OCI-LY7 (cell line): ENCODE measurements around the gene ADAM33. TPM values are rescaled to one million over a fixed set of nuclear protein-coding genes. Genes with fewer than 3 reads are reported as not detected.

Experiments used
- BruUV-seq: library from RNA; stranded (reverse); fragments of 400-500 nt; replicated peaks from 2 replicates; lab custom pipeline; 2021; lab: Mats Ljungman, UMichigan
- CTCF ChIA-PET: fragments of 300-600 bp; sonication (Branson Sonifier 250); formaldehyde crosslinking; loops from one replicate; lab custom pipeline; 2022; ENCODE audit warnings: antibody characterized with exemption; ENCODE audit not compliant: unreplicated experiment; lab: Charles Lee
- POLR2A ChIA-PET: fragments of 300-600 bp; sonication (Branson Sonifier 250); formaldehyde crosslinking; loops from one replicate; lab custom pipeline; 2022; ENCODE audit warnings: antibody characterized with exemption; lab: Charles Lee
- DNase-seq: peaks from one replicate; pipeline ENCODE4 v3.0.0-alpha.2; 2015; ENCODE audit warnings: low spot score
- H2AFZ ChIP-seq: fragments of 200-600 bp; sonication (generic), shearing (Covaris generic); 2 replicates; pipeline ENCODE4 v1.6.1; 2014; ENCODE audit warnings: mild to moderate bottlenecking, antibody characterized with exemption, low read length, moderate library complexity
- H3K27ac ChIP-seq: fragments of 200-600 bp; sonication (generic); 2 replicates; pipeline ENCODE4 v1.5.1; 2014; ENCODE audit warnings: mixed run types, low read depth, mild to moderate bottlenecking, moderate library complexity, low read length, inconsistent platforms; ENCODE audit not compliant: poor library complexity, severe bottlenecking
- H3K36me3 ChIP-seq: fragments of 200-600 bp; sonication (generic); 2 replicates; pipeline ENCODE4 v1.6.1; 2014; ENCODE audit warnings: mild to moderate bottlenecking, antibody characterized with exemption, low read length, moderate library complexity, mixed read lengths; ENCODE audit not compliant: insufficient read depth
- H3K4me1 ChIP-seq: fragments of 200-600 bp; sonication (generic); 2 replicates; pipeline ENCODE4 v1.5.1; 2014; ENCODE audit warnings: mild to moderate bottlenecking, low read length; ENCODE audit not compliant: insufficient read depth, poor library complexity, severe bottlenecking
- H3K4me2 ChIP-seq: fragments of 200-600 bp; sonication (generic); 2 replicates; pipeline ENCODE4 v1.6.1; 2014; ENCODE audit warnings: mild to moderate bottlenecking, low read length
- H3K4me3 ChIP-seq: fragments of 200-600 bp; sonication (generic); 2 replicates; pipeline ENCODE4 v1.5.1; 2014; ENCODE audit warnings: mild to moderate bottlenecking, low read depth, low read length; ENCODE audit not compliant: poor library complexity, severe bottlenecking
- H3K79me2 ChIP-seq: fragments of 200-600 bp; sonication (generic); 2 replicates; pipeline ENCODE4 v1.6.1; 2016; ENCODE audit warnings: low read depth, mild to moderate bottlenecking, low read length, moderate library complexity, mixed read lengths; ENCODE audit not compliant: insufficient read depth
- H3K9me2 ChIP-seq: fragments of 200-600 bp; sonication (generic); 2 replicates; pipeline ENCODE4 v1.6.1; 2016; ENCODE audit warnings: mild to moderate bottlenecking, low read length, mixed read lengths; ENCODE audit not compliant: insufficient read depth
- H3K9me3 ChIP-seq: fragments of 200-600 bp; sonication (generic); 2 replicates; pipeline ENCODE4 v1.6.1; 2014; ENCODE audit warnings: mild to moderate bottlenecking, mixed run types, low read length, mixed read lengths
- H4K20me1 ChIP-seq: fragments of 200-600 bp; sonication (generic); 2 replicates; pipeline ENCODE4 v1.6.1; 2014; ENCODE audit warnings: mild to moderate bottlenecking, antibody characterized with exemption, low read length, moderate library complexity, mixed read lengths; ENCODE audit not compliant: insufficient read depth
- CTCF ChIP-seq: fragments of 200-600 bp; sonication (generic); conservative IDR thresholded peaks from 2 replicates; pipeline ENCODE4 v1.5.1; 2014; ENCODE audit warnings: mild to moderate bottlenecking, antibody characterized with exemption, low read length, moderate library complexity, mixed read lengths
- EZH2phosphoT487 ChIP-seq: fragments of 200-600 bp; sonication (generic); IDR thresholded peaks from 2 replicates; pipeline ENCODE4 v1.6.1; 2018; ENCODE audit warnings: low read depth, borderline replicate concordance, mild to moderate bottlenecking, mixed run types, antibody characterized with exemption, low read length, moderate library complexity, mixed read lengths
- intact Hi-C: fragments of 100-400 bp; cut with micrococcal nuclease; formaldehyde crosslinking; loops from one replicate; pipeline ENCODE4 v1.10.0; 2022; ENCODE audit not compliant: unreplicated experiment
- total RNA-seq, 2 experiments: library from RNA; depleted of rRNA in 1 of 2; stranded (reverse); fragments of >200 nt in 1 of 2; shearing (Covaris generic) in 1 of 2; gene quantifications; 2 replicates each; pipeline ENCODE4 v1.2.3, GENCODE V29; 2014 to 2022

Gene ADAM33
- total RNA-seq, 2 experiments from 2014 or later = not detected

DNA sequence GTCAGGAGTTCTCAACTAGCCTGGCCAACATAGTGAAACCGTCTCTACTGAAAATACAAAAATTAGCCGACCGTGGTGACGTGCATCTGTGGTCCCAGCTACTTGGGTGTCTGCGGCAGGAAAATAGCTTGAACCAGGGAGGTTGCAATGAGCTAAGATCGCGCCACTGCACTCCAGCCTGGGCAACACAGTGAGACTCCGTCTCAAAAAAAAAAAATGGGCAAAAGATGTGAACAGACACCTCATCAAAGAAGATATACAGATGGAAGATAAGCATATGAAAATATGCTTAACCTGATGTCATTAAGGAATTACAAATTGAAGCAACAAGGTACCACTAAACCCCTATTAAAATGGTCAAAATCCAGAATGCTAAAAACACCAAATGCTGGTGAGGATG, 41.5 kb upstream of the ADAM33 start:
- Histone ChIP-seq H4K20me1 (no peaks in the 10 kb centered on the region), H2AFZ (no peak overlapping the region), H3K9me2 (no peaks in the 10 kb centered on the region), H3K4me3 (no peak overlapping the region), H3K79me2 (no peaks in the 10 kb centered on the region), H3K27ac (no peak overlapping the region), H3K36me3 (no peaks in the 10 kb centered on the region), H3K4me2 (no peak overlapping the region), H3K9me3 (no peaks in the 10 kb centered on the region), H3K4me1 (peaks cover 13% of the 10 kb centered on the region)
- intact Hi-C loops = no loop called here
- ChIA-PET CTCF (no interaction called here), POLR2A (no interaction called here)
- DNase-seq = no peak
- BruUV-seq = no TSS peak
- TF ChIP-seq EZH2phosphoT487 (no peak), CTCF (no peak)

- ChIA-PET CTCF (no interaction called here), POLR2A (interaction anchor here (0.6 to 1.0 kb wide), 4 partner anchors 23 to 468 kb away, joined by 3 to 6 read pairs (median 3); no protein-coding TSS in a partner anchor)
- H2AFZ ChIP-seq = no peak overlapping the region
- H4K20me1 ChIP-seq = no peaks in the 10 kb centered on the region
- peaks cover 13% of the 10 kb centered on the region for H3K4me1 ChIP-seq
- H3K27ac ChIP-seq = no peak overlapping the region
- no peaks in the 10 kb centered on the region for H3K9me3 ChIP-seq
- no peak overlapping the region for H3K4me3 ChIP-seq
- H3K9me2 ChIP-seq = no peaks in the 10 kb centered on the region
- H3K79me2 ChIP-seq = no peaks in the 10 kb centered on the region
- TF ChIP-seq CTCF (no peak), EZH2phosphoT487 (no peak)
- intact Hi-C loops = no loop called here
- no TSS peak for BruUV-seq
- no peak for DNase-seq
- H3K4me2 ChIP-seq = no peak overlapping the region
- no peaks in the 10 kb centered on the region for H3K36me3 ChIP-seq
These were observed 40.1 kb upstream of the ADAM33 start for GRCh38 chr20:3721912-3722311.

GRCh38 chr20:3720626-3721025, 38.8 kb upstream of the ADAM33 start:
- DNase-seq = no peak
- H3K27ac ChIP-seq = peak overlapping the region; percentile 41
- no peak overlapping the region for H3K4me3 ChIP-seq
- H4K20me1 ChIP-seq = no peaks in the 10 kb centered on the region
- no peak overlapping the region for H2AFZ ChIP-seq
- H3K36me3 ChIP-seq = no peaks in the 10 kb centered on the region
- peaks cover 13% of the 10 kb centered on the region for H3K4me1 ChIP-seq
- H3K9me3 ChIP-seq = no peaks in the 10 kb centered on the region
- BruUV-seq = no TSS peak
- ChIA-PET POLR2A (interaction anchor here (1.3 kb wide), 1 partner anchor 47 kb away, joined by 5 read pairs; the partner anchor contains the start of gene ADISSP), CTCF (no interaction called here)
- H3K79me2 ChIP-seq = no peaks in the 10 kb centered on the region
- TF ChIP-seq CTCF (no peak), EZH2phosphoT487 (no peak)
- H3K4me2 ChIP-seq = peak overlapping the region; percentile 35; the same call in 1 of the 2 replicates
- intact Hi-C loops = loop anchor here (1.0 kb wide), 1 partner anchor 48 kb away; no protein-coding TSS in a partner anchor
- no peaks in the 10 kb centered on the region for H3K9me2 ChIP-seq
